H1 (cell line): ENCODE data around the gene ADGRV1. TPM values are rescaled to one million over a fixed set of nuclear protein-coding genes. Genes with fewer than 3 reads are reported as not detected.

Source experiments
- CTCF ChIA-PET: fragments of 300-600 bp; sonication (Branson Sonifier 250); formaldehyde crosslinking; loops from one replicate; lab custom pipeline; 2021; ENCODE audit not compliant: partially characterized antibody; lab: Charles Lee
- POLR2A ChIA-PET: fragments of 300-600 bp; sonication (Branson Sonifier 250); formaldehyde crosslinking; loops from one replicate; lab custom pipeline; 2021; ENCODE audit warnings: inconsistent platforms; ENCODE audit not compliant: partially characterized antibody; lab: Charles Lee
- DNase-seq, 2 experiments: peaks; one replicate each; pipeline versions ENCODE4 v3.0.0 to v3.0.0-alpha.2; 2010 to 2022; ENCODE audit warnings: low spot score in 2 of 2, low read depth in 1 of 2, mixed read lengths in 1 of 2
- FAIRE-seq: peaks from 2 replicates; lab custom pipeline; 2011; peaks lifted over from hg19 to GRCh38; lab: Jason Lieb, UNC
- H2AFZ ChIP-seq: 2 replicates; pipeline ENCODE4 v1.8.1; 2012; ENCODE audit warnings: low read length, inconsistent platforms
- H2AK5ac ChIP-seq: 2 replicates; pipeline ENCODE4 v1.6.1; 2013; ENCODE audit warnings: low read depth, low read length
- H2BK120ac ChIP-seq: replicated peaks from 2 replicates; pipeline ENCODE3; 2013; ENCODE audit warnings: low read depth, low read length, inconsistent platforms
- H2BK12ac ChIP-seq: 2 replicates; pipeline ENCODE4 v1.6.1; 2013; ENCODE audit warnings: low read depth, low read length
- H2BK15ac ChIP-seq: 2 replicates; pipeline ENCODE4 v1.6.1; 2013; ENCODE audit warnings: low read length
- H2BK20ac ChIP-seq: 2 replicates; pipeline ENCODE4 v1.6.1; 2013; ENCODE audit warnings: low read length
- H2BK5ac ChIP-seq: 2 replicates; pipeline ENCODE4 v1.6.1; 2013; ENCODE audit warnings: low read depth, low read length
- H3K14ac ChIP-seq: 2 replicates; pipeline ENCODE4 v1.6.1; 2013; ENCODE audit warnings: inconsistent platforms; ENCODE audit not compliant: insufficient read length
- H3K18ac ChIP-seq: 2 replicates; pipeline ENCODE4 v1.6.1; 2013; ENCODE audit warnings: low read length; ENCODE audit errors: extremely low read depth
- H3K23ac ChIP-seq: 2 replicates; pipeline ENCODE4 v1.6.1; 2013; ENCODE audit warnings: inconsistent platforms; ENCODE audit not compliant: insufficient read length
- H3K23me2 ChIP-seq: 2 replicates; pipeline ENCODE4 v1.6.1; 2013; ENCODE audit warnings: low read depth, low read length
- H3K27ac ChIP-seq: 2 replicates; pipeline ENCODE4 v1.6.1; 2011; ENCODE audit warnings: low read depth, low read length, inconsistent platforms
- H3K27me3 ChIP-seq, 4 experiments: replicated peaks in 1 of 4; 1 replicate in 1 of 4; 2 replicates in 3 of 4; pipeline versions ENCODE4 v1.6.1 to v1.8.1; 2011 to 2013; ENCODE audit warnings: low read length in 3 of 4, mild to moderate bottlenecking in 3 of 4, inconsistent platforms in 2 of 4, mixed read lengths in 2 of 4, moderate library complexity in 1 of 4; ENCODE audit not compliant: control insufficient read depth in 3 of 4, insufficient read depth in 3 of 4; ENCODE audit errors: extremely low read depth in 1 of 4
- H3K36me3 ChIP-seq, 4 experiments: 2 replicates each; pipeline versions ENCODE4 v1.6.1 to v1.8.1; 2011 to 2013; ENCODE audit warnings: mild to moderate bottlenecking in 4 of 4, low read length in 3 of 4, moderate library complexity in 2 of 4, control low read depth in 1 of 4, inconsistent platforms in 1 of 4; ENCODE audit not compliant: insufficient read depth in 4 of 4, control insufficient read depth in 2 of 4
- H3K4ac ChIP-seq: replicated peaks from 2 replicates; pipeline ENCODE3; 2013; ENCODE audit warnings: low read length, low read depth, mixed read lengths, inconsistent platforms; ENCODE audit not compliant: insufficient read length
- H3K4me1 ChIP-seq, 4 experiments: replicated peaks in 1 of 4; 1 replicate in 1 of 4; 2 replicates in 3 of 4; pipeline versions ENCODE4 v1.6.1 to v1.8.1; 2011 to 2013; ENCODE audit warnings: low read length in 3 of 4, inconsistent platforms in 2 of 4, mixed read lengths in 1 of 4; ENCODE audit not compliant: insufficient read depth in 4 of 4, control insufficient read depth in 3 of 4
- H3K4me2 ChIP-seq, 2 experiments: 2 replicates each; pipeline versions ENCODE4 v1.6.1 to v1.8.1; 2011 to 2013; ENCODE audit warnings: low read depth in 2 of 2, low read length in 2 of 2, control low read depth in 1 of 2, inconsistent platforms in 1 of 2, mild to moderate bottlenecking in 1 of 2; ENCODE audit not compliant: insufficient read depth in 1 of 2
- H3K4me3 ChIP-seq, 4 experiments: fragments of 200-600, 300-600 bp in 1 of 4; sonication (generic), shearing (Covaris generic), sonication (Bioruptor Twin) in 1 of 4; 2 replicates each; pipeline versions ENCODE4 v1.5.1 to v1.8.1; 2011 to 2016; ENCODE audit warnings: low read length in 4 of 4, low read depth in 3 of 4, control low read depth in 2 of 4, inconsistent platforms in 2 of 4, mild to moderate bottlenecking in 2 of 4, mixed read lengths in 1 of 4, moderate library complexity in 1 of 4; ENCODE audit not compliant: insufficient read depth in 2 of 4; ENCODE audit errors: extremely low read depth in 1 of 4
- H3K56ac ChIP-seq: replicated peaks from 2 replicates; pipeline ENCODE3; 2013; ENCODE audit warnings: low read depth, mild to moderate bottlenecking, mixed read lengths, low read length, inconsistent platforms; ENCODE audit not compliant: insufficient read length
- H3K79me1 ChIP-seq: 2 replicates; pipeline ENCODE4 v1.6.1; 2013; ENCODE audit warnings: low read depth, low read length, control low read depth
- H3K79me2 ChIP-seq, 2 experiments: 2 replicates each; pipeline versions ENCODE4 v1.6.1 to v1.8.1; 2012 to 2013; ENCODE audit warnings: low read length in 2 of 2, mild to moderate bottlenecking in 2 of 2, inconsistent platforms in 1 of 2; ENCODE audit not compliant: insufficient read depth in 2 of 2, control insufficient read depth in 1 of 2
- H3K9ac ChIP-seq, 4 experiments: replicated peaks in 1 of 4; 1 replicate in 1 of 4; 2 replicates in 3 of 4; pipeline versions ENCODE4 v1.6.1 to v1.8.1; 2011 to 2013; ENCODE audit warnings: low read depth in 3 of 4, low read length in 3 of 4, control low read depth in 2 of 4, mild to moderate bottlenecking in 2 of 4, moderate library complexity in 2 of 4, inconsistent platforms in 1 of 4; ENCODE audit errors: extremely low read depth in 1 of 4
- H3K9me3 ChIP-seq, 2 experiments: 2 replicates each; pipeline versions ENCODE4 v1.6.1 to v1.8.1; 2012 to 2013; ENCODE audit warnings: mild to moderate bottlenecking in 2 of 2, moderate library complexity in 2 of 2, control low read depth in 1 of 2, inconsistent platforms in 1 of 2, low read depth in 1 of 2, low read length in 1 of 2, mixed read lengths in 1 of 2; ENCODE audit not compliant: insufficient read depth in 2 of 2
- H4K20me1 ChIP-seq, 2 experiments: replicated peaks in 1 of 2; 2 replicates each; pipeline versions ENCODE3 to v1.8.1; 2011 to 2013; ENCODE audit warnings: inconsistent platforms in 2 of 2, low read length in 2 of 2, mild to moderate bottlenecking in 1 of 2; ENCODE audit not compliant: insufficient read depth in 2 of 2, control insufficient read depth in 1 of 2
- H4K5ac ChIP-seq: 2 replicates; pipeline ENCODE4 v1.6.1; 2013; ENCODE audit warnings: low read length, low read depth, mixed read lengths, inconsistent platforms; ENCODE audit not compliant: insufficient read length
- H4K8ac ChIP-seq: 2 replicates; pipeline ENCODE4 v1.8.0; 2013; ENCODE audit warnings: mild to moderate bottlenecking, moderate library complexity, low read length, inconsistent platforms; ENCODE audit not compliant: insufficient read depth; ENCODE audit errors: extremely low read depth
- H4K91ac ChIP-seq: replicated peaks from 2 replicates; pipeline ENCODE3; 2013; ENCODE audit warnings: low read length, mixed read lengths, inconsistent platforms; ENCODE audit not compliant: insufficient read length
- CBX5 ChIP-seq: fragments of 300-800, 300-1000 bp; sonication (generic); IDR thresholded peaks from 2 replicates; pipeline ENCODE4 v1.7.1; 2016; ENCODE audit warnings: antibody characterized with exemption, low read length, low read depth
- CTCF ChIP-seq, 3 experiments: IDR thresholded peaks; 1 replicate in 2 of 3; 2 replicates in 1 of 3; pipeline versions ENCODE4 v1.5.1 to v1.6.1; 2011; ENCODE audit warnings: low read length in 3 of 3, mild to moderate bottlenecking in 3 of 3, inconsistent platforms in 2 of 3, low read depth in 1 of 3, moderate library complexity in 1 of 3; ENCODE audit not compliant: insufficient read depth in 1 of 3; ENCODE audit errors: control extremely low read depth in 1 of 3
- FOSL1 ChIP-seq: IDR thresholded peaks from 2 replicates; pipeline ENCODE4 v1.6.1; 2011; ENCODE audit warnings: mild to moderate bottlenecking, low read depth, low read length, moderate library complexity; ENCODE audit not compliant: insufficient read depth
- GTF2F1 ChIP-seq: IDR thresholded peaks from 2 replicates; pipeline ENCODE4 v1.6.1; 2012; ENCODE audit warnings: low read depth, low read length, improper control_type of control experiment, borderline replicate concordance
- NANOG ChIP-seq: IDR thresholded peaks from 2 replicates; pipeline ENCODE4 v1.6.1; 2011; ENCODE audit warnings: low read length, low read depth, mild to moderate bottlenecking, inconsistent platforms; ENCODE audit not compliant: insufficient read depth, poor library complexity, severe bottlenecking
- PHF8 ChIP-seq: fragments of 200-600 bp; sonication (generic); conservative IDR thresholded peaks from 2 replicates; pipeline ENCODE4 v1.7.1; 2012; ENCODE audit warnings: low read depth, mild to moderate bottlenecking, inconsistent platforms, low read length, moderate library complexity
- SP2 ChIP-seq: IDR thresholded peaks from 2 replicates; pipeline ENCODE4 v1.6.1; 2012; ENCODE audit warnings: mild to moderate bottlenecking, low read length, inconsistent platforms
- WGBS, 2 experiments: shearing (Covaris generic) in 1 of 2; methylation state at CpG; one replicate each; pipeline versions ENCODE4 v1.1.6 to v1.1.7; 2013 to 2015; ENCODE audit warnings: low lambda C conversion rate in 2 of 2, mixed read lengths in 2 of 2, inconsistent platforms in 1 of 2, low coverage in 1 of 2, missing lambda C conversion rate in 1 of 2; ENCODE audit not compliant: insufficient replicate concordance in 2 of 2, insufficient coverage in 1 of 2, insufficient read length in 1 of 2; ENCODE audit errors: extremely low coverage in 1 of 2, missing lambda C conversion rate in 1 of 2; 5-methylcytosine and 5-hydroxymethylcytosine counted together
- polyA plus RNA-seq, 7 experiments: library from polyadenylated mRNA; depleted of rRNA in 3 of 7; stranded (reverse) in 5 of 7; unstranded in 2 of 7; fragments of >200 nt in 5 of 7; fragments of 200-250 nt in 2 of 7; gene quantifications; 1 replicate in 5 of 7; 2 replicates in 1 of 7; 4 replicates in 1 of 7; pipeline versions ENCODE4 v1.2.1 to v1.2.3, GENCODE V29; 2011 to 2013; ENCODE audit warnings: missing spikeins in 2 of 7, mixed read lengths in 2 of 7
- total RNA-seq: library from RNA; stranded (reverse); fragmentation: NEBNext Ultra II Directional; extraction: Animal tissue kit (Norgen Biotek cat#: 25700); gene quantifications from 2 replicates; pipeline ENCODE4 v1.2.1, GENCODE V29; 2021

Gene ADGRV1
- total and polyA plus RNA-seq, 2 of the 8 experiments (the other 6 are each of a cell fraction or from before 2014, with no cell fraction given) = 53.1 to 62.2 TPM

GRCh38 chr5:90638878-90639277 lies 80.3 kb downstream of the ADGRV1 start:
- DNase-seq = no peak
- WGBS, 2 experiments = 90 to 100% methylated on average over 1 to 6 of the region's 6 CpGs
- no peak overlapping the region for H3K27ac ChIP-seq
- TF ChIP-seq CBX5 (no peak), SP2 (no peak), GTF2F1 (no peak), FOSL1 (no peak), CTCF (IDR thresholded peaks at IDR 0.05; ENCODE audit: control extremely low read depth in 1 of 3, insufficient read depth in 1 of 3, low read depth in 1 of 3, low read length in 3 of 3) (no peak), PHF8 (no peak), NANOG (no peak)

More at GRCh38 chr5:90638878-90639277, 80.3 kb downstream of the ADGRV1 start:
- Histone ChIP-seq H4K5ac (no peak overlapping the region), H3K9ac (no peak overlapping the region), H3K18ac (no peak overlapping the region), H3K4ac (no peak overlapping the region), H3K23me2 (no peaks in the 10 kb centered on the region), H2BK15ac (no peak overlapping the region), H2BK120ac (no peak overlapping the region), H4K20me1 (no peaks in the 10 kb centered on the region), H3K14ac (no peak overlapping the region), H4K8ac (no peak overlapping the region), H3K79me1 (no peaks in the 10 kb centered on the region), H2BK5ac (no peak overlapping the region), H3K9me3 (no peaks in the 10 kb centered on the region), H3K23ac (no peak overlapping the region), H3K27me3 (no peaks in the 10 kb centered on the region), H2AK5ac (no peak overlapping the region), H3K4me3 (no peak overlapping the region), H3K4me1 (peaks cover 0 to 3% (median 0%) of the 10 kb centered on the region in 4 experiments; a peak in 1 of 7 replicates), H2AFZ (no peak overlapping the region), H3K4me2 (no peak overlapping the region), H3K36me3 (peaks cover 0 to 41% (median 0%) of the 10 kb centered on the region in 4 experiments; a peak in 2 of 8 replicates), H4K91ac (no peak overlapping the region), H3K56ac (no peak overlapping the region), H2BK20ac (no peak overlapping the region), H3K79me2 (no peaks in the 10 kb centered on the region), H2BK12ac (no peak overlapping the region)
- ChIA-PET POLR2A (no interaction called here), CTCF (interaction anchor here (0.6 kb wide), 1 partner anchor 126 kb away, joined by 3 read pairs; no protein-coding TSS in a partner anchor)
- no peak for FAIRE-seq
